ENCODE results near the gene PRM1. TPM values are rescaled to one million over a fixed set of nuclear protein-coding genes. Genes with fewer than 3 reads are reported as not detected.

Gene PRM1
- total and polyA plus RNA-seq, 4 donors = not detected

GRCh38 chr16:11253995-11254912 is 26.9 kb downstream of the PRM1 start:
- H3K4me1 ChIP-seq (ENCODE audit: control insufficient read depth in 5 of 5, insufficient read depth in 5 of 5, low read length in 5 of 5) = peaks cover 0 to 44% (median 11%) of the 10 kb centered on the region in 5 donors
- no peaks in the 10 kb centered on the region for H3K9me3 ChIP-seq (ENCODE audit: control insufficient read depth in 4 of 4, insufficient read depth in 3 of 4, low read length in 3 of 4)
- peak overlapping the region in 1 of 2 donors; percentile 86 for H3K9ac ChIP-seq (ENCODE audit: insufficient read depth in 1 of 2, low read length in 2 of 2)
- ATAC-seq (ENCODE audit: insufficient read depth, low FRiP score) = no peak
- no peaks in the 10 kb centered on the region for H3K27me3 ChIP-seq (ENCODE audit: control insufficient read depth in 3 of 3, insufficient read depth in 3 of 3, low read length in 2 of 3)
- peaks cover 0 to 36% (median 10%) of the 10 kb centered on the region in 4 donors for H3K36me3 ChIP-seq (ENCODE audit: control insufficient read depth in 4 of 4, insufficient read depth in 4 of 4, low read length in 4 of 4)
- H3K27ac ChIP-seq (ENCODE audit: low read depth in 1 of 2, low read length in 1 of 2) = peak overlapping the region in 1 of 2 donors; percentile 1
- H3K4me3 ChIP-seq = peak overlapping the region; percentile 73
- no peak for TF ChIP-seq CTCF (IDR thresholded peaks at IDR 0.05; ENCODE audit: control extremely low read depth, extremely low read depth)
- peak in 1 of 3 donors; percentile 20 for DNase-seq
- 60 to 63% methylated on average over 29 of the region's 29 CpGs for WGBS, 2 donors

GRCh38 chr16:11253009-11253994 is 27.8 kb downstream of the PRM1 start:
- 75 to 80% methylated on average over 5 of the region's 5 CpGs for WGBS, 2 donors
- H3K4me1 ChIP-seq (ENCODE audit: control insufficient read depth in 5 of 5, insufficient read depth in 5 of 5, low read length in 5 of 5) = peaks cover 0 to 38% (median 8%) of the 10 kb centered on the region in 5 donors
- H3K4me3 ChIP-seq = no peak overlapping the region
- peak overlapping the region in 1 of 2 donors; percentile 1 for H3K27ac ChIP-seq (ENCODE audit: low read depth in 1 of 2, low read length in 1 of 2)
- ATAC-seq (ENCODE audit: insufficient read depth, low FRiP score) (no peak), DNase-seq (no peak)
- no peak for TF ChIP-seq CTCF (IDR thresholded peaks at IDR 0.05; ENCODE audit: control extremely low read depth, extremely low read depth)
- peaks cover 0 to 36% (median 10%) of the 10 kb centered on the region in 4 donors for H3K36me3 ChIP-seq (ENCODE audit: control insufficient read depth in 4 of 4, insufficient read depth in 4 of 4, low read length in 4 of 4)
- H3K9ac ChIP-seq (ENCODE audit: insufficient read depth in 1 of 2, low read length in 2 of 2) = peak overlapping the region in 1 of 2 donors; percentile 86
- no peaks in the 10 kb centered on the region for H3K27me3 ChIP-seq (ENCODE audit: control insufficient read depth in 3 of 3, insufficient read depth in 3 of 3, low read length in 2 of 3)
- H3K9me3 ChIP-seq (ENCODE audit: control insufficient read depth in 4 of 4, insufficient read depth in 3 of 4, low read length in 3 of 4) = no peaks in the 10 kb centered on the region

- Histone ChIP-seq H3K4me3 (no peak overlapping the region), H3K27me3 (ENCODE audit: control insufficient read depth in 3 of 3, insufficient read depth in 3 of 3, low read length in 2 of 3) (no peaks in the 10 kb centered on the region), H3K9me3 (ENCODE audit: control insufficient read depth in 4 of 4, insufficient read depth in 3 of 4, low read length in 3 of 4) (no peaks in the 10 kb centered on the region), H3K27ac (ENCODE audit: low read depth in 1 of 2, low read length in 1 of 2) (no peak overlapping the region), H3K36me3 (ENCODE audit: control insufficient read depth in 4 of 4, insufficient read depth in 4 of 4, low read length in 4 of 4) (peaks cover 0 to 36% (median 10%) of the 10 kb centered on the region in 4 donors), H3K4me1 (ENCODE audit: control insufficient read depth in 5 of 5, insufficient read depth in 5 of 5, low read length in 5 of 5) (peaks cover 0 to 37% (median 8%) of the 10 kb centered on the region in 5 donors), H3K9ac (ENCODE audit: insufficient read depth in 1 of 2, low read length in 2 of 2) (peak overlapping the region in 1 of 2 donors; percentile 86)
- ATAC-seq (ENCODE audit: insufficient read depth, low FRiP score) = no peak
- WGBS, 2 donors = 87 to 91% methylated on average over 8 of the region's 8 CpGs
- DNase-seq = peak in 1 of 3 donors; percentile 20
- TF ChIP-seq CTCF (IDR thresholded peaks at IDR 0.05; ENCODE audit: control extremely low read depth, extremely low read depth) = no peak
Observed at GRCh38 chr16:11252482-11252931, 28.6 kb downstream of the PRM1 start.

Data from lung (tissue), 12 donors.